H1 (cell line): ENCODE measurements around the gene WNT3A. TPM values are rescaled to one million over a fixed set of nuclear protein-coding genes. Genes with fewer than 3 reads are reported as not detected.

Experiments
- BRCA1 ChIP-seq: IDR thresholded peaks from 2 replicates; pipeline ENCODE4 v1.6.1; 2012; ENCODE audit warnings: low read depth, low read length, improper control_type of control experiment
- CEBPB ChIP-seq: IDR thresholded peaks from 2 replicates; pipeline ENCODE4 v1.6.1; 2012; ENCODE audit warnings: low read depth, low read length
- CREB1 ChIP-seq: IDR thresholded peaks from 2 replicates; pipeline ENCODE4 v1.6.1; 2012; ENCODE audit warnings: inconsistent platforms
- EGR1 ChIP-seq: IDR thresholded peaks from 2 replicates; pipeline ENCODE4 v1.6.1; 2011; ENCODE audit warnings: low read depth, low read length, borderline replicate concordance
- EZH2 ChIP-seq: fragments of 200-600 bp; sonication (generic); IDR thresholded peaks from 2 replicates; pipeline ENCODE4 v1.7.1; 2012; ENCODE audit warnings: low read depth, mild to moderate bottlenecking, moderate library complexity, low read length, inconsistent platforms; ENCODE audit not compliant: severe bottlenecking
- GTF2F1 ChIP-seq: IDR thresholded peaks from 2 replicates; pipeline ENCODE4 v1.6.1; 2012; ENCODE audit warnings: low read depth, low read length, improper control_type of control experiment, borderline replicate concordance
- KDM4A ChIP-seq: IDR thresholded peaks from one replicate; pipeline ENCODE4 v1.7.1; 2012; ENCODE audit warnings: low read depth, mild to moderate bottlenecking, moderate library complexity, low read length, inconsistent platforms; ENCODE audit not compliant: severe bottlenecking
- MAFK ChIP-seq: IDR thresholded peaks from 2 replicates; pipeline ENCODE4 v1.6.1; 2012; ENCODE audit warnings: low read depth, mild to moderate bottlenecking, improper control_type of control experiment, low read length
- POLR2A ChIP-seq, 2 experiments: IDR thresholded peaks; 1 replicate in 1 of 2; 2 replicates in 1 of 2; pipeline ENCODE4 v1.6.1; 2011; ENCODE audit warnings: low read depth in 2 of 2, low read length in 2 of 2, mild to moderate bottlenecking in 2 of 2; ENCODE audit errors: control extremely low read depth in 1 of 2
- RBBP5 ChIP-seq: IDR thresholded peaks from 2 replicates; pipeline ENCODE4 v1.7.1; 2012; ENCODE audit warnings: low read depth, mild to moderate bottlenecking, inconsistent platforms, low read length, moderate library complexity, borderline replicate concordance
- TEAD4 ChIP-seq: IDR thresholded peaks from 2 replicates; pipeline ENCODE4 v1.6.1; 2012; ENCODE audit warnings: low read depth, low read length, inconsistent platforms, mixed read lengths
- polyA plus RNA-seq, 7 experiments: library from polyadenylated mRNA; depleted of rRNA in 3 of 7; stranded (reverse) in 5 of 7; unstranded in 2 of 7; fragments of >200 nt in 5 of 7; fragments of 200-250 nt in 2 of 7; gene quantifications; 1 replicate in 5 of 7; 2 replicates in 1 of 7; 4 replicates in 1 of 7; pipeline versions ENCODE4 v1.2.1 to v1.2.3, GENCODE V29; 2011 to 2013; ENCODE audit warnings: missing spikeins in 2 of 7, mixed read lengths in 2 of 7
- total RNA-seq: library from RNA; stranded (reverse); fragmentation: NEBNext Ultra II Directional; extraction: Animal tissue kit (Norgen Biotek cat#: 25700); gene quantifications from 2 replicates; pipeline ENCODE4 v1.2.1, GENCODE V29; 2021
- TF ChIP-seq, protein P1 (sequence below): IDR thresholded peaks from 2 replicates; pipeline ENCODE4 v1.6.1; 2011; ENCODE audit warnings: low read depth, mild to moderate bottlenecking, low read length; ENCODE audit not compliant: insufficient read depth
- TF ChIP-seq, protein P2 (sequence below): IDR thresholded peaks from 2 replicates; pipeline ENCODE4 v1.6.1; 2011; ENCODE audit warnings: low read length, improper control_type of control experiment
- TF ChIP-seq, protein P3 (sequence below): IDR thresholded peaks from 2 replicates; pipeline ENCODE4 v1.6.1; 2012; ENCODE audit warnings: inconsistent platforms

Gene WNT3A
- total and polyA plus RNA-seq, 2 of the 8 experiments (the other 6 are each of a cell fraction or from before 2014, with no cell fraction given) = 0.08 to 0.19 TPM

DNA sequence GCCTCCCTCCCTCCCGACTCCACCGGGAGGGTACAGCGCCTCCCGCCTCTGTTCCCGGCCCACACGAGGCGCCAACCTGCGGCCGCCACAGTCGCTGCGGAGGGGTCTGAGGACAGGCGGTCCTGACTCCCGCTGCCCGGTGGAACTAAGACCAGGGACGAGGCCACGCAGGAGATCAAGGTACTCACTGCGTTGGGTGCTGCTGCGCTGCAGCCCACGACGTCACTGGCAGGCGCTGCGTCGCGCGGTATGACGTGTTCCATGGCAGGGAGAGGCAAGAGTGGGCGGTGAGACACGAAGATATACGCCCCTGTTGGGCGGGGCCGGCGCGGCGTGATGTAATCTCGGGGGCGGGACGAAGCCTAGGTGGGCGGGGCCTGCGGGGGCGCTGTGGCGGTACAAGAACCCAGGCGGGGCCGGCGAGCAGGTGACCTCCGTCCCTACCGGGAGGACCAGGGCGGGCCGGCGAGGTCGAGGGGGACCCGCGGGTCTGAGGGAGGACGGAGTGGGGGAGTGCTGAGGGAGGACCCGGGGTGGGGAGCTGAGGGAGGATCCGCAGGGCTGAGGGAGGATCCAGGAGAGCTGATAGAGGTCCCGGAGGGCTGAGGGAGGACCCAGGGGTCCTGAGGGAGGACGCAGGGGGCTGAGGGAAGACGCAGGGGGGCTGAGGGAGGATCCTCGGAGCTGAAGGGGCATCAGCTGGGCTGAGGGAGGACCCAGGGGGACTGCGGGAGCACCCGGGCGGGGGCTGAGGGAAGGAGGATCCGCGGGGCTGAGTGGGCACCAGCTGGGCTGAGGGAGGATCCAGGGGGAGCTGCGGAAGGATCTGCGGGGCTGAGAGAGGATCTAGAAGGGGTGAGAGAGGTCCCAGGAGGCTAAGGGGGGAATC is 102.5 kb downstream of the WNT3A start, which contains the start of gene MRPL55 (continued):
- TF ChIP-seq, protein P1, sequence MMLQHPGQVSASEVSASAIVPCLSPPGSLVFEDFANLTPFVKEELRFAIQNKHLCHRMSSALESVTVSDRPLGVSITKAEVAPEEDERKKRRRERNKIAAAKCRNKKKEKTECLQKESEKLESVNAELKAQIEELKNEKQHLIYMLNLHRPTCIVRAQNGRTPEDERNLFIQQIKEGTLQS = peak; percentile 96
- TF ChIP-seq TEAD4 (no peak; the same call in 1 of the 2 replicates), RBBP5 (0 out of 2 replicates have a peak, but pooled peaks have one; percentile 65), KDM4A (peak; percentile 100), EZH2 (no peak), MAFK (no peak), CEBPB (peak; percentile 84), BRCA1 (peak; percentile 59), GTF2F1 (no peak), CREB1 (peak; percentile 100), EGR1 (peak; percentile 89; the same call in 1 of the 2 replicates), POLR2A (IDR thresholded peaks at IDR 0.05; ENCODE audit: control extremely low read depth in 1 of 2, low read depth in 2 of 2, low read length in 2 of 2) (peak in 1 of 2 experiments; percentile 86; a peak in 2 of 3 replicates)
- TF ChIP-seq, protein P2, sequence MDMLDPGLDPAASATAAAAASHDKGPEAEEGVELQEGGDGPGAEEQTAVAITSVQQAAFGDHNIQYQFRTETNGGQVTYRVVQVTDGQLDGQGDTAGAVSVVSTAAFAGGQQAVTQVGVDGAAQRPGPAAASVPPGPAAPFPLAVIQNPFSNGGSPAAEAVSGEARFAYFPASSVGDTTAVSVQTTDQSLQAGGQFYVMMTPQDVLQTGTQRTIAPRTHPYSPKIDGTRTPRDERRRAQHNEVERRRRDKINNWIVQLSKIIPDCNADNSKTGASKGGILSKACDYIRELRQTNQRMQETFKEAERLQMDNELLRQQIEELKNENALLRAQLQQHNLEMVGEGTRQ = peak; percentile 16; the same call in 1 of the 2 replicates
- TF ChIP-seq, protein P3, sequence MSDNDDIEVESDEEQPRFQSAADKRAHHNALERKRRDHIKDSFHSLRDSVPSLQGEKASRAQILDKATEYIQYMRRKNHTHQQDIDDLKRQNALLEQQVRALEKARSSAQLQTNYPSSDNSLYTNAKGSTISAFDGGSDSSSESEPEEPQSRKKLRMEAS = peak; percentile 46; the same call in 1 of the 2 replicates
